ENCODE measurements around the gene FOXL1.

- TF ChIP-seq EZH2phosphoT487 (conservative IDR thresholded peaks at IDR 0.05; ENCODE audit: low read length), result no peak
- TF ChIP-seq CTCF (IDR thresholded peaks at IDR 0.05; ENCODE audit: insufficient read depth, low read length, poor library complexity, severe bottlenecking), result no peak
These were observed 12.9 kb downstream of the FOXL1 start for GRCh38 chr16:86591270-86591669.
